OCI-LY7 (cell line): ENCODE measurements around the gene TREML4. TPM values are rescaled to one million over a fixed set of nuclear protein-coding genes. Genes with fewer than 3 reads are reported as not detected.

Source experiments
- BruUV-seq: library from RNA; stranded (reverse); fragments of 400-500 nt; replicated peaks from 2 replicates; lab custom pipeline; 2021; lab: Mats Ljungman, UMichigan
- CTCF ChIA-PET: fragments of 300-600 bp; sonication (Branson Sonifier 250); formaldehyde crosslinking; loops from one replicate; lab custom pipeline; 2022; ENCODE audit warnings: antibody characterized with exemption; ENCODE audit not compliant: unreplicated experiment; lab: Charles Lee
- POLR2A ChIA-PET: fragments of 300-600 bp; sonication (Branson Sonifier 250); formaldehyde crosslinking; loops from one replicate; lab custom pipeline; 2022; ENCODE audit warnings: antibody characterized with exemption; lab: Charles Lee
- DNase-seq: peaks from one replicate; pipeline ENCODE4 v3.0.0-alpha.2; 2015; ENCODE audit warnings: low spot score
- H2AFZ ChIP-seq: fragments of 200-600 bp; sonication (generic), shearing (Covaris generic); 2 replicates; pipeline ENCODE4 v1.6.1; 2014; ENCODE audit warnings: mild to moderate bottlenecking, antibody characterized with exemption, low read length, moderate library complexity
- H3K27ac ChIP-seq: fragments of 200-600 bp; sonication (generic); 2 replicates; pipeline ENCODE4 v1.5.1; 2014; ENCODE audit warnings: mixed run types, low read depth, mild to moderate bottlenecking, moderate library complexity, low read length, inconsistent platforms; ENCODE audit not compliant: poor library complexity, severe bottlenecking
- H3K36me3 ChIP-seq: fragments of 200-600 bp; sonication (generic); 2 replicates; pipeline ENCODE4 v1.6.1; 2014; ENCODE audit warnings: mild to moderate bottlenecking, antibody characterized with exemption, low read length, moderate library complexity, mixed read lengths; ENCODE audit not compliant: insufficient read depth
- H3K4me1 ChIP-seq: fragments of 200-600 bp; sonication (generic); 2 replicates; pipeline ENCODE4 v1.5.1; 2014; ENCODE audit warnings: mild to moderate bottlenecking, low read length; ENCODE audit not compliant: insufficient read depth, poor library complexity, severe bottlenecking
- H3K4me2 ChIP-seq: fragments of 200-600 bp; sonication (generic); 2 replicates; pipeline ENCODE4 v1.6.1; 2014; ENCODE audit warnings: mild to moderate bottlenecking, low read length
- H3K4me3 ChIP-seq: fragments of 200-600 bp; sonication (generic); 2 replicates; pipeline ENCODE4 v1.5.1; 2014; ENCODE audit warnings: mild to moderate bottlenecking, low read depth, low read length; ENCODE audit not compliant: poor library complexity, severe bottlenecking
- H3K79me2 ChIP-seq: fragments of 200-600 bp; sonication (generic); 2 replicates; pipeline ENCODE4 v1.6.1; 2016; ENCODE audit warnings: low read depth, mild to moderate bottlenecking, low read length, moderate library complexity, mixed read lengths; ENCODE audit not compliant: insufficient read depth
- H3K9me2 ChIP-seq: fragments of 200-600 bp; sonication (generic); 2 replicates; pipeline ENCODE4 v1.6.1; 2016; ENCODE audit warnings: mild to moderate bottlenecking, low read length, mixed read lengths; ENCODE audit not compliant: insufficient read depth
- H3K9me3 ChIP-seq: fragments of 200-600 bp; sonication (generic); 2 replicates; pipeline ENCODE4 v1.6.1; 2014; ENCODE audit warnings: mild to moderate bottlenecking, mixed run types, low read length, mixed read lengths
- H4K20me1 ChIP-seq: fragments of 200-600 bp; sonication (generic); 2 replicates; pipeline ENCODE4 v1.6.1; 2014; ENCODE audit warnings: mild to moderate bottlenecking, antibody characterized with exemption, low read length, moderate library complexity, mixed read lengths; ENCODE audit not compliant: insufficient read depth
- CTCF ChIP-seq: fragments of 200-600 bp; sonication (generic); conservative IDR thresholded peaks from 2 replicates; pipeline ENCODE4 v1.5.1; 2014; ENCODE audit warnings: mild to moderate bottlenecking, antibody characterized with exemption, low read length, moderate library complexity, mixed read lengths
- EZH2phosphoT487 ChIP-seq: fragments of 200-600 bp; sonication (generic); IDR thresholded peaks from 2 replicates; pipeline ENCODE4 v1.6.1; 2018; ENCODE audit warnings: low read depth, borderline replicate concordance, mild to moderate bottlenecking, mixed run types, antibody characterized with exemption, low read length, moderate library complexity, mixed read lengths
- intact Hi-C: fragments of 100-400 bp; cut with micrococcal nuclease; formaldehyde crosslinking; loops from one replicate; pipeline ENCODE4 v1.10.0; 2022; ENCODE audit not compliant: unreplicated experiment
- total RNA-seq, 2 experiments: library from RNA; depleted of rRNA in 1 of 2; stranded (reverse); fragments of >200 nt in 1 of 2; shearing (Covaris generic) in 1 of 2; gene quantifications; 2 replicates each; pipeline ENCODE4 v1.2.3, GENCODE V29; 2014 to 2022

Gene TREML4
- total RNA-seq, 2 experiments from 2014 or later, result not detected

DNA sequence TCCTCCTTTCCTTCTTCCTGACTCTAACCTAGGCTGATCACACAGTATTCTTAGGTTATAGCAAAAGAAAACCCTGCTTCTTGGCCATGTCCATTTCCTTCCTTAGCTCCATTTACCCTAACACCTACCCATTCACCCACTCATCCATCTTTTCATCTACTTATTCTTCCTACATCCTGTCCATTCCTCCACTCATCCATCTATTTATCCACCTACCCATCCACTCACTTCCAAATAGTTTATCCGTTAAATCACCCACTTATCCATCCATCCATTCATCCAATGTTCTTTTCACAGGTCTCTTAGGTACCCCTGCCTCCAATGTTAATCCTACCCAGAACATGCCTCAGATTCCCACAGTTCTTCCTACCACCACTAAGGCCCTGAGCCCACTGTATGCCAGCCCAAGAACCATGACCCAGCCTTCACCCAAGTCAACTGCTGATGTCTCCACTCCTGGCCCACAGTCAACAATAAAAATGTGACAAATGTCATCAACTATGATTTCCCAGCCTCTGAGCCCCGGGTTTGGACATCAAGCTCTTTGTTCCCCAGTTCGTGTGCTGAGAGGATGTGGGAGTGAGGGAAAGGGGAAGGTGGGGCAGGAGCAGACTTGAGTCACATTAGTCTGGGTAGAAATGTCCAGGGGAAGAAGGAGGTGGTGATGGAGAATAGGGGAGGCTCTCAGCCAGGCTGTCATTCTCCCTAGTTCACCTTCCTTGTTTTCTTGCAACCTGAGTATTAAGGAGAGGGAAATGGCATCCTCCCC is 24.4 kb downstream of the TREML4 start:
- Histone ChIP-seq H3K27ac (no peak overlapping the region), H3K4me2 (no peak overlapping the region), H4K20me1 (no peaks in the 10 kb centered on the region), H3K4me1 (no peaks in the 10 kb centered on the region), H3K36me3 (no peaks in the 10 kb centered on the region), H3K9me3 (no peaks in the 10 kb centered on the region), H3K4me3 (no peak overlapping the region), H3K79me2 (no peaks in the 10 kb centered on the region), H2AFZ (no peak overlapping the region), H3K9me2 (peaks cover 4% of the 10 kb centered on the region; the same call in 1 of the 2 replicates)
- DNase-seq, result no peak
- ChIA-PET CTCF (no interaction called here), POLR2A (no interaction called here)
- TF ChIP-seq CTCF (no peak), EZH2phosphoT487 (no peak)
- intact Hi-C loops, result no loop called here
- no TSS peak for BruUV-seq

DNA sequence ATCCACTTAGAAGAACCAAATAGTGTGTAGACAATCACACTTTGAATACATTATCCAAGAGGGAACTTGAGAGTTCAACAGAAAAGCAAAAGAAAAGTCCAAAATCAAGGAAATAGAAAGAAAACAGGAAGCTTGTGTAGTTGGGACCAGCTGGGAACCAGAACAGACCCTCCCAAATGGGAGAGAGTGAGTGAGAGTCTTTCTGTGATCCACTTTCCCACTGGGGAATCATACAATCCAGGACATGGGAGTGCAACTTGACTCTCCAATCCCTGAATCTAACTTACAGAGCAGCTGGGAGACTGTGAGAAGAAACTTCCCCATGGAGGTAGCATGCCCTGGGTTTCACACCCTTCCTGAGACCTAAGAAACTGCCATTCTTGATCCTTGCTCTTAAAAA is 27.0 kb downstream of the TREML4 start:
- CTCF ChIA-PET, result interaction anchor here (0.6 kb wide), 1 partner anchor 19 kb away, joined by 3 read pairs; no protein-coding TSS in a partner anchor
- no TSS peak for BruUV-seq
- TF ChIP-seq CTCF (no peak), EZH2phosphoT487 (no peak)

More for the DNA sequence above, 27.0 kb downstream of the TREML4 start:
- peaks cover 4% of the 10 kb centered on the region; the same call in 1 of the 2 replicates for H3K9me2 ChIP-seq
- no peaks in the 10 kb centered on the region for H3K9me3 ChIP-seq
- no peak for DNase-seq
- H4K20me1 ChIP-seq, result no peaks in the 10 kb centered on the region
- intact Hi-C loops, result no loop called here
- H2AFZ ChIP-seq, result no peak overlapping the region
- POLR2A ChIA-PET, result interaction anchor here (0.6 to 1.2 kb wide), 2 partner anchors 152 to 616 kb away, joined by 3 read pairs; no protein-coding TSS in a partner anchor
- H3K4me2 ChIP-seq, result no peak overlapping the region
- H3K36me3 ChIP-seq, result no peaks in the 10 kb centered on the region
- H3K4me3 ChIP-seq, result no peak overlapping the region
- H3K4me1 ChIP-seq, result no peaks in the 10 kb centered on the region
- H3K79me2 ChIP-seq, result no peaks in the 10 kb centered on the region
- no peak overlapping the region for H3K27ac ChIP-seq
